Liver (tissue), 9 donors: ENCODE data around the gene PIPOX. TPM values are rescaled to one million over a fixed set of nuclear protein-coding genes. Genes with fewer than 3 reads are reported as not detected.

Experiments
- DNase-seq: peaks from one replicate; pipeline ENCODE4 v3.0.0-alpha.2; 2017; ENCODE audit warnings: low spot score
- H3K27ac ChIP-seq, 2 donors: one replicate each; pipeline ENCODE4 v1.7.0; 2013; ENCODE audit warnings: inconsistent platforms in 2 of 2, low read length in 2 of 2, control low read depth in 1 of 2, low read depth in 1 of 2, mild to moderate bottlenecking in 1 of 2
- H3K27me3 ChIP-seq, 4 donors: one replicate each; pipeline versions ENCODE4 v1.6.1 to v1.7.0; 2013; ENCODE audit warnings: low read length in 3 of 4, inconsistent platforms in 1 of 4, mild to moderate bottlenecking in 1 of 4, moderate library complexity in 1 of 4; ENCODE audit not compliant: control insufficient read depth in 4 of 4, insufficient read depth in 4 of 4
- H3K36me3 ChIP-seq, 4 donors: one replicate each; pipeline versions ENCODE4 v1.6.1 to v1.7.0; 2013; ENCODE audit warnings: low read length in 3 of 4, mild to moderate bottlenecking in 3 of 4, low read depth in 1 of 4, moderate library complexity in 1 of 4; ENCODE audit not compliant: control insufficient read depth in 4 of 4, insufficient read depth in 3 of 4
- H3K4me1 ChIP-seq, 4 donors: one replicate each; pipeline versions ENCODE4 v1.6.1 to v1.7.0; 2013; ENCODE audit warnings: low read length in 3 of 4, mild to moderate bottlenecking in 3 of 4, moderate library complexity in 1 of 4; ENCODE audit not compliant: control insufficient read depth in 4 of 4, insufficient read depth in 4 of 4
- H3K4me3 ChIP-seq, 3 donors: one replicate each; pipeline versions ENCODE4 v1.6.1 to v1.7.0; 2013; ENCODE audit warnings: low read length in 3 of 3, control low read depth in 1 of 3, low read depth in 1 of 3, mild to moderate bottlenecking in 1 of 3
- H3K9ac ChIP-seq, 2 donors: one replicate each; pipeline ENCODE4 v1.7.0; 2013; ENCODE audit warnings: low read length in 2 of 2, mild to moderate bottlenecking in 2 of 2, moderate library complexity in 2 of 2, control low read depth in 1 of 2, low read depth in 1 of 2
- H3K9me3 ChIP-seq, 4 donors: one replicate each; pipeline versions ENCODE4 v1.6.1 to v1.7.0; 2013; ENCODE audit warnings: low read length in 3 of 4; ENCODE audit not compliant: control insufficient read depth in 4 of 4
- EGR1 ChIP-seq, 2 donors: IDR thresholded peaks; 2 replicates each; pipeline ENCODE4 v1.6.1; 2016 to 2018; ENCODE audit warnings: antibody characterized with exemption in 2 of 2, low read depth in 2 of 2
- FOXA1 ChIP-seq: IDR thresholded peaks from 2 replicates; pipeline ENCODE4 v1.6.1; 2016; ENCODE audit warnings: antibody characterized with exemption
- FOXA2 ChIP-seq: IDR thresholded peaks from 2 replicates; pipeline ENCODE4 v1.6.1; 2016; ENCODE audit warnings: antibody characterized with exemption
- GABPA ChIP-seq, 2 donors: IDR thresholded peaks in 1 of 2; conservative IDR thresholded peaks in 1 of 2; 2 replicates each; pipeline ENCODE4 v1.6.1; 2016; ENCODE audit warnings: antibody characterized with exemption in 2 of 2, mild to moderate bottlenecking in 1 of 2, moderate library complexity in 1 of 2
- HNF4A ChIP-seq, 2 donors: conservative IDR thresholded peaks; 2 replicates each; pipeline ENCODE4 v1.6.1; 2016; ENCODE audit warnings: antibody characterized with exemption in 2 of 2, mild to moderate bottlenecking in 2 of 2
- HNF4G ChIP-seq: IDR thresholded peaks from 2 replicates; pipeline ENCODE4 v1.6.1; 2016; ENCODE audit warnings: antibody characterized with exemption
- JUND ChIP-seq, 2 donors: IDR thresholded peaks; 2 replicates each; pipeline ENCODE4 v1.6.1; 2016; ENCODE audit warnings: antibody characterized with exemption in 2 of 2
- MAX ChIP-seq: IDR thresholded peaks from 2 replicates; pipeline ENCODE4 v1.6.1; 2016; ENCODE audit warnings: antibody characterized with exemption
- NR2F2 ChIP-seq: IDR thresholded peaks from 2 replicates; pipeline ENCODE4 v1.6.1; 2016; ENCODE audit warnings: antibody characterized with exemption
- RAD21 ChIP-seq, 2 donors: IDR thresholded peaks; 2 replicates each; pipeline ENCODE4 v1.6.1; 2016; ENCODE audit warnings: antibody characterized with exemption in 2 of 2, mild to moderate bottlenecking in 2 of 2
- REST ChIP-seq: IDR thresholded peaks from 2 replicates; pipeline ENCODE4 v1.6.1; 2016; ENCODE audit warnings: antibody characterized with exemption, mild to moderate bottlenecking
- RXRA ChIP-seq, 2 donors: IDR thresholded peaks; 2 replicates each; pipeline ENCODE4 v1.6.1; 2017 to 2018; ENCODE audit warnings: antibody characterized with exemption in 2 of 2, mild to moderate bottlenecking in 1 of 2
- SP1 ChIP-seq: IDR thresholded peaks from 2 replicates; pipeline ENCODE4 v1.6.1; 2018; ENCODE audit warnings: antibody characterized with exemption, mild to moderate bottlenecking
- TAF1 ChIP-seq: conservative IDR thresholded peaks from 2 replicates; pipeline ENCODE4 v1.6.1; 2016; ENCODE audit warnings: antibody characterized with exemption, mild to moderate bottlenecking
- YY1 ChIP-seq: IDR thresholded peaks from 2 replicates; pipeline ENCODE4 v1.6.1; 2016; ENCODE audit warnings: antibody characterized with exemption, mild to moderate bottlenecking
- WGBS: extraction: QIAGEN DNeasy Blood & Tissue Kit; methylation state at CpG from one replicate; pipeline ENCODE4 v1.1.7; 2013; 5-methylcytosine and 5-hydroxymethylcytosine counted together
- polyA plus RNA-seq, 2 donors: library from polyadenylated mRNA; stranded (reverse) in 1 of 2; unstranded in 1 of 2; fragments of 200-250 nt in 1 of 2; fragments of >200 nt in 1 of 2; fragmentation: Nextera tagmentation in 1 of 2; extraction: Ambion mirVana in 1 of 2; gene quantifications; one replicate each; pipeline versions ENCODE4 v1.2.1 to v1.2.3, GENCODE V29; 2013 to 2015
- total RNA-seq, 2 donors: library from RNA; depleted of rRNA; stranded (reverse); fragments of >200 nt; gene quantifications; one replicate each; pipeline ENCODE4 v1.2.3, GENCODE V29; 2014
- TF ChIP-seq, protein P1 (sequence below): IDR thresholded peaks from 2 replicates; pipeline ENCODE4 v1.6.1; 2016; ENCODE audit warnings: antibody characterized with exemption
- TF ChIP-seq, protein P2 (sequence below): fragments of 150-350 bp; IDR thresholded peaks from 2 replicates; pipeline ENCODE4 v1.5.1; 2017; ENCODE audit warnings: improper control_type of control experiment, low read depth, low read length; ENCODE audit not compliant: missing input control
- TF ChIP-seq, protein P3 (sequence below): IDR thresholded peaks from 2 replicates; pipeline ENCODE4 v1.6.1; 2016; ENCODE audit warnings: antibody characterized with exemption
- donor health status: healthy.
- donor health status: healthy.
- donor health status: healthy.
- donor health status: healthy.
- donor health status: healthy.

The PIPOX gene
- total and polyA plus RNA-seq, 4 donors = 19.3 to 227 (median 158) TPM

GRCh38 chr17:29010586-29010985 is 32.4 kb upstream of the PIPOX start:
- no peak for DNase-seq
- TF ChIP-seq HNF4A (conservative IDR thresholded peaks at IDR 0.05) = no peak
- TF ChIP-seq, protein P1, sequence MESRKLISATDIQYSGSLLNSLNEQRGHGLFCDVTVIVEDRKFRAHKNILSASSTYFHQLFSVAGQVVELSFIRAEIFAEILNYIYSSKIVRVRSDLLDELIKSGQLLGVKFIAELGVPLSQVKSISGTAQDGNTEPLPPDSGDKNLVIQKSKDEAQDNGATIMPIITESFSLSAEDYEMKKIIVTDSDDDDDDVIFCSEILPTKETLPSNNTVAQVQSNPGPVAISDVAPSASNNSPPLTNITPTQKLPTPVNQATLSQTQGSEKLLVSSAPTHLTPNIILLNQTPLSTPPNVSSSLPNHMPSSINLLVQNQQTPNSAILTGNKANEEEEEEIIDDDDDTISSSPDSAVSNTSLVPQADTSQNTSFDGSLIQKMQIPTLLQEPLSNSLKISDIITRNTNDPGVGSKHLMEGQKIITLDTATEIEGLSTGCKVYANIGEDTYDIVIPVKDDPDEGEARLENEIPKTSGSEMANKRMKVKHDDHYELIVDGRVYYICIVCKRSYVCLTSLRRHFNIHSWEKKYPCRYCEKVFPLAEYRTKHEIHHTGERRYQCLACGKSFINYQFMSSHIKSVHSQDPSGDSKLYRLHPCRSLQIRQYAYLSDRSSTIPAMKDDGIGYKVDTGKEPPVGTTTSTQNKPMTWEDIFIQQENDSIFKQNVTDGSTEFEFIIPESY = no peak
- TF ChIP-seq JUND (IDR thresholded peaks at IDR 0.05) = no peak
- no peak for TF ChIP-seq RAD21 (IDR thresholded peaks at IDR 0.05)
- no peak for TF ChIP-seq NR2F2
- no peak for TF ChIP-seq RXRA (IDR thresholded peaks at IDR 0.05)
- TF ChIP-seq GABPA (IDR thresholded peaks at IDR 0.05 in 1 of 2, conservative IDR thresholded peaks at IDR 0.05 in 1 of 2) = no peak
- no peak for TF ChIP-seq TAF1
- TF ChIP-seq, protein P2, sequence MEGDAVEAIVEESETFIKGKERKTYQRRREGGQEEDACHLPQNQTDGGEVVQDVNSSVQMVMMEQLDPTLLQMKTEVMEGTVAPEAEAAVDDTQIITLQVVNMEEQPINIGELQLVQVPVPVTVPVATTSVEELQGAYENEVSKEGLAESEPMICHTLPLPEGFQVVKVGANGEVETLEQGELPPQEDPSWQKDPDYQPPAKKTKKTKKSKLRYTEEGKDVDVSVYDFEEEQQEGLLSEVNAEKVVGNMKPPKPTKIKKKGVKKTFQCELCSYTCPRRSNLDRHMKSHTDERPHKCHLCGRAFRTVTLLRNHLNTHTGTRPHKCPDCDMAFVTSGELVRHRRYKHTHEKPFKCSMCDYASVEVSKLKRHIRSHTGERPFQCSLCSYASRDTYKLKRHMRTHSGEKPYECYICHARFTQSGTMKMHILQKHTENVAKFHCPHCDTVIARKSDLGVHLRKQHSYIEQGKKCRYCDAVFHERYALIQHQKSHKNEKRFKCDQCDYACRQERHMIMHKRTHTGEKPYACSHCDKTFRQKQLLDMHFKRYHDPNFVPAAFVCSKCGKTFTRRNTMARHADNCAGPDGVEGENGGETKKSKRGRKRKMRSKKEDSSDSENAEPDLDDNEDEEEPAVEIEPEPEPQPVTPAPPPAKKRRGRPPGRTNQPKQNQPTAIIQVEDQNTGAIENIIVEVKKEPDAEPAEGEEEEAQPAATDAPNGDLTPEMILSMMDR = no peak
- no peak for TF ChIP-seq YY1
- TF ChIP-seq, protein P3, sequence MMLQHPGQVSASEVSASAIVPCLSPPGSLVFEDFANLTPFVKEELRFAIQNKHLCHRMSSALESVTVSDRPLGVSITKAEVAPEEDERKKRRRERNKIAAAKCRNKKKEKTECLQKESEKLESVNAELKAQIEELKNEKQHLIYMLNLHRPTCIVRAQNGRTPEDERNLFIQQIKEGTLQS = no peak
- TF ChIP-seq REST = no peak
- TF ChIP-seq MAX = no peak
- TF ChIP-seq EGR1 (IDR thresholded peaks at IDR 0.05; ENCODE audit: low read depth in 2 of 2) = no peak
- no peak for TF ChIP-seq SP1
- TF ChIP-seq FOXA2 = no peak
- H3K27me3 ChIP-seq = peaks cover 0 to 2% (median 0%) of the 10 kb centered on the region in 4 donors
- H3K4me1 ChIP-seq = peaks cover 0 to 4% (median 3%) of the 10 kb centered on the region in 4 donors
- H3K27ac ChIP-seq = no peak overlapping the region
- H3K36me3 ChIP-seq = no peaks in the 10 kb centered on the region
- 85% methylated on average over 7 of the region's 7 CpGs for WGBS
- H3K9ac ChIP-seq = no peak overlapping the region
- H3K4me3 ChIP-seq = no peak overlapping the region
- H3K9me3 ChIP-seq = no peaks in the 10 kb centered on the region

- H3K36me3 ChIP-seq = no peaks in the 10 kb centered on the region
- no peak overlapping the region for H3K27ac ChIP-seq
- WGBS = 89% methylated on average over 1 of the region's 1 CpG
- TF ChIP-seq REST (no peak), EGR1 (IDR thresholded peaks at IDR 0.05; ENCODE audit: low read depth in 2 of 2) (no peak), HNF4G (no peak), FOXA2 (no peak), MAX (no peak), JUND (IDR thresholded peaks at IDR 0.05) (no peak), FOXA1 (no peak), TAF1 (no peak)
- H3K27me3 ChIP-seq = peaks cover 0 to under 1% (median 0%) of the 10 kb centered on the region in 4 donors
- peaks cover 0 to 3% (median 0%) of the 10 kb centered on the region in 4 donors for H3K4me1 ChIP-seq
- no peak overlapping the region for H3K4me3 ChIP-seq
- H3K9ac ChIP-seq = no peak overlapping the region
- no peaks in the 10 kb centered on the region for H3K9me3 ChIP-seq
- no peak for DNase-seq
Measured at GRCh38 chr17:29012535-29012934, 30.4 kb upstream of the PIPOX start.
